HepG2 (cell line): ENCODE measurements around the gene B3GALT6. TPM values are rescaled to one million over a fixed set of nuclear protein-coding genes. Genes with fewer than 3 reads are reported as not detected.

Experiments used
- ATAC-seq: fragments of 200-7000 bp; cut with Tn5 transposase; 3 replicates; pipeline ENCODE4 v1.9.1; 2020; ENCODE audit warnings: mild to moderate bottlenecking, moderate library complexity
- BruUV-seq: library from RNA; stranded (reverse); fragments of 400-500 nt; replicated peaks from 2 replicates; lab custom pipeline; 2021; lab: Mats Ljungman, UMichigan
- CTCF ChIA-PET: fragments of 300-600 bp; formaldehyde crosslinking; extraction: SDS; loops from one replicate; lab custom pipeline; 2021; ENCODE audit warnings: low total read pairs, inconsistent platforms, low intra/inter-chr PET ratio; lab: Yijun Ruan, JAX
- POLR2A ChIA-PET: fragments of 350-600 bp; sonication (Branson Sonifier 250); formaldehyde crosslinking; loops from one replicate; lab custom pipeline; 2020; ENCODE audit warnings: antibody characterized with exemption, inconsistent platforms; lab: Yijun Ruan, JAX
- DNase-seq: peaks from one replicate; pipeline ENCODE4 v3.0.0-alpha.2; 2015; ENCODE audit warnings: low spot score
- FAIRE-seq: peaks from 3 replicates; lab custom pipeline; 2011; peaks lifted over from hg19 to GRCh38; lab: Jason Lieb, UNC
- H2AFZ ChIP-seq: one replicate; pipeline ENCODE4 v1.6.1; 2011; ENCODE audit warnings: low read length, inconsistent platforms
- H3K27ac ChIP-seq: fragments of 300-600 bp; 3 replicates; pipeline ENCODE4 v1.8.0; 2011; ENCODE audit warnings: mixed run types, mild to moderate bottlenecking, mixed read lengths, low read length, inconsistent platforms; ENCODE audit not compliant: insufficient read depth; ENCODE audit errors: extremely low read length
- H3K27me3 ChIP-seq, 2 experiments: fragments of 200-600 bp in 1 of 2; 2 replicates in 1 of 2; 3 replicates in 1 of 2; pipeline versions ENCODE4 v1.6.0 to v1.8.0; 2011; ENCODE audit warnings: low read length in 2 of 2, mild to moderate bottlenecking in 2 of 2, moderate library complexity in 2 of 2, inconsistent platforms in 1 of 2; ENCODE audit not compliant: insufficient read depth in 2 of 2, control insufficient read depth in 1 of 2
- H3K36me3 ChIP-seq, 2 experiments: fragments of 200-600 bp in 1 of 2; replicated peaks in 1 of 2; 2 replicates in 1 of 2; 3 replicates in 1 of 2; pipeline versions ENCODE4 v1.5.1 to v1.8.0; 2011; ENCODE audit warnings: low read length in 2 of 2, inconsistent platforms in 1 of 2; ENCODE audit not compliant: insufficient read depth in 2 of 2, control insufficient read depth in 1 of 2
- H3K4me1 ChIP-seq: 2 replicates; pipeline ENCODE4 v1.5.1; 2012; ENCODE audit warnings: low read length, inconsistent platforms; ENCODE audit not compliant: insufficient read depth
- H3K4me2 ChIP-seq: 2 replicates; pipeline ENCODE4 v1.6.0; 2011; ENCODE audit warnings: low read depth, low read length, inconsistent platforms
- H3K4me3 ChIP-seq, 3 experiments: fragments of 200-600 bp in 1 of 3; sonication (generic), shearing (Covaris generic) in 1 of 3; replicated peaks in 1 of 3; 2 replicates each; pipeline ENCODE4 v1.5.1; 2011 to 2016; ENCODE audit warnings: low read length in 3 of 3, inconsistent platforms in 2 of 3, low read depth in 2 of 3, mild to moderate bottlenecking in 2 of 3, control low read depth in 1 of 3, mixed read lengths in 1 of 3; ENCODE audit not compliant: insufficient read depth in 1 of 3
- H3K79me2 ChIP-seq: one replicate; pipeline ENCODE4 v1.6.1; 2011; ENCODE audit warnings: low read length, inconsistent platforms; ENCODE audit not compliant: insufficient read depth
- H3K9ac ChIP-seq: 2 replicates; pipeline ENCODE4 v1.6.0; 2011; ENCODE audit warnings: mild to moderate bottlenecking, low read depth, low read length, inconsistent platforms; ENCODE audit not compliant: insufficient read depth
- H3K9me3 ChIP-seq: 2 replicates; pipeline ENCODE4 v1.5.1; 2012; ENCODE audit warnings: mild to moderate bottlenecking, low read length
- H4K20me1 ChIP-seq: 2 replicates; pipeline ENCODE4 v1.6.0; 2011; ENCODE audit warnings: inconsistent platforms, mild to moderate bottlenecking, low read length, moderate library complexity; ENCODE audit not compliant: insufficient read depth
- HMGA1 ChIP-seq: sonication (generic); formaldehyde crosslinking; conservative IDR thresholded peaks from 2 replicates; pipeline ENCODE4 v1.4.0; 2020; ENCODE audit warnings: missing genetic modification reagents
- MYNN ChIP-seq: sonication (generic); formaldehyde crosslinking; IDR thresholded peaks from 2 replicates; pipeline ENCODE4 v1.4.0; 2020; ENCODE audit warnings: mild to moderate bottlenecking, low read depth, missing genetic modification reagents
- ZBTB26 ChIP-seq: IDR thresholded peaks from 2 replicates; pipeline ENCODE4 v1.6.1; 2016; ENCODE audit warnings: missing compliant biosample characterization, missing genetic modification reagents, borderline replicate concordance
- ZBTB49 ChIP-seq: sonication (generic); formaldehyde crosslinking; IDR thresholded peaks from 2 replicates; pipeline ENCODE4 v1.4.0; 2020; ENCODE audit warnings: missing genetic modification reagents, borderline replicate concordance
- ZNF383 ChIP-seq: sonication (generic); formaldehyde crosslinking; IDR thresholded peaks from 2 replicates; pipeline ENCODE4 v1.4.0; 2020; ENCODE audit warnings: missing genetic modification reagents, mild to moderate bottlenecking, borderline replicate concordance
- ZNF414 ChIP-seq: sonication (generic); formaldehyde crosslinking; IDR thresholded peaks from 2 replicates; pipeline ENCODE4 v1.5.0; 2020; ENCODE audit warnings: missing genetic modification reagents
- ZNF512B ChIP-seq: sonication (generic); formaldehyde crosslinking; IDR thresholded peaks from 2 replicates; pipeline ENCODE4 v1.5.1; 2020; ENCODE audit warnings: missing genetic modification reagents, mild to moderate bottlenecking, borderline replicate concordance
- ZSCAN20 ChIP-seq: sonication (generic); formaldehyde crosslinking; IDR thresholded peaks from 2 replicates; pipeline ENCODE4 v1.4.0; 2020; ENCODE audit warnings: missing genetic modification reagents, mild to moderate bottlenecking, borderline replicate concordance
- WGBS: methylation state at CpG from one replicate; pipeline ENCODE4 v1.1.6; 2017; ENCODE audit warnings: low lambda C conversion rate; 5-methylcytosine and 5-hydroxymethylcytosine counted together
- in situ Hi-C: cut with HindIII; loops from 2 replicates; pipeline ENCODE4 v1.10.0; 2017; ENCODE audit warnings: low pct_unique_long_range_greater_than_20kb; ENCODE audit not compliant: extremely low pct_ligation_motif_present
- intact Hi-C: fragments of 100-400 bp; cut with micrococcal nuclease; formaldehyde crosslinking; loops from one replicate; pipeline ENCODE4 v1.10.0; 2022; ENCODE audit not compliant: unreplicated experiment
- polyA plus RNA-seq, 8 experiments: library from polyadenylated mRNA; depleted of rRNA in 3 of 8; stranded (reverse) in 7 of 8; unstranded in 1 of 8; fragments of >200 nt; fragmentation: Illumina TruSeq in 4 of 8; extraction: Trizol in 4 of 8; gene quantifications; 2 replicates each; pipeline versions ENCODE4 v1.2.1 to v1.2.3, GENCODE V29; 2011 to 2016; ENCODE audit warnings: low read depth in 4 of 8, missing spikeins in 1 of 8, mixed read lengths in 1 of 8; ENCODE audit not compliant: insufficient read depth in 1 of 8
- total RNA-seq, 5 experiments: library from RNA; depleted of rRNA; stranded (reverse); fragments of >200 nt; fragmentation: Illumina TruSeq; extraction: Trizol; gene quantifications; 2 replicates each; pipeline ENCODE4 v1.2.3, GENCODE V29; 2016; ENCODE audit warnings: low read depth in 1 of 5
- TF ChIP-seq, protein P1 (sequence below), 2 experiments: fragments of 450-650 bp in 1 of 2; sonication (generic) in 1 of 2; formaldehyde crosslinking; IDR thresholded peaks; 2 replicates each; pipeline versions ENCODE4 v1.5.0 to v1.8.0; 2020 to 2022; ENCODE audit warnings: mild to moderate bottlenecking in 1 of 2, missing genetic modification reagents in 1 of 2

The B3GALT6 gene
- total and polyA plus RNA-seq, 2 of the 13 experiments (the other 11 are each of a cell fraction or from before 2014, with no cell fraction given): 3.9 to 14.2 TPM

DNA sequence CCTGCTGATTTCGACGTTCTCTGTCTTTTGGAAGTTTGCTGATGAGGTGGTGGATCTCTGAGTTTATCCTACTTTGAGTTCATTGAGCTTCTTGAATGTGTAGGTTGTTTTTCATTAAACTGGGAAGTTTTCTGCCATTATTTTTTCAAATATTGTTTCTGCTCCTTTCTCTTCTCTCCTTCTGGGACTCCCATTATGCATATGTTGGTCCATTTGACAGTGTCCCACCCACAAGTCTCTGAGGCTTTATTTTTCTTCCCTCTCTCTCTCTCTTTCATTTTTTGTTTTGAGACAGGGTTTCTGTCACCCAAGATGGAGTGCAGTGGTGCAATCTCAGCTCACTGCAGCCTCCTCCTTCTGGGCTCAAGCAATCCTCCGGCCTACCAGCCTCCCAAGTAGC is 37.3 kb upstream of the B3GALT6 start:
- DNase-seq: no peak
- H3K4me3 ChIP-seq: no peak overlapping the region
- peaks cover 11% of the 10 kb centered on the region for H3K9me3 ChIP-seq
- WGBS: 2% methylated on average over 3 of the region's 3 CpGs
- no peak for ATAC-seq
- H3K36me3 ChIP-seq: no peaks in the 10 kb centered on the region
- no peak for FAIRE-seq
- H3K27ac ChIP-seq: no peak overlapping the region
- ChIA-PET CTCF (no interaction called here), POLR2A (no interaction called here)
- no peak overlapping the region for H3K9ac ChIP-seq
- intact Hi-C loops: no loop called here
- H3K27me3 ChIP-seq: peaks cover 12 to 19% of the 10 kb centered on the region in 2 experiments; a peak in 4 of 5 replicates
- H2AFZ ChIP-seq: no peak overlapping the region
- peaks cover 10% of the 10 kb centered on the region for H3K4me1 ChIP-seq
- BruUV-seq: no TSS peak
- H3K4me2 ChIP-seq: no peak overlapping the region
- no peaks in the 10 kb centered on the region for H4K20me1 ChIP-seq
- no peaks in the 10 kb centered on the region for H3K79me2 ChIP-seq
- in situ Hi-C loops: no loop called here
- no peak for TF ChIP-seq HMGA1 (CRISPR knock-in tag)
- no peak for TF ChIP-seq MYNN (CRISPR knock-in tag)
- no peak for TF ChIP-seq ZBTB49 (CRISPR knock-in tag)
- TF ChIP-seq ZNF414: no peak
- TF ChIP-seq ZSCAN20 (CRISPR knock-in tag): no peak
- TF ChIP-seq ZNF383 (CRISPR knock-in tag): no peak
- TF ChIP-seq, protein P1, sequence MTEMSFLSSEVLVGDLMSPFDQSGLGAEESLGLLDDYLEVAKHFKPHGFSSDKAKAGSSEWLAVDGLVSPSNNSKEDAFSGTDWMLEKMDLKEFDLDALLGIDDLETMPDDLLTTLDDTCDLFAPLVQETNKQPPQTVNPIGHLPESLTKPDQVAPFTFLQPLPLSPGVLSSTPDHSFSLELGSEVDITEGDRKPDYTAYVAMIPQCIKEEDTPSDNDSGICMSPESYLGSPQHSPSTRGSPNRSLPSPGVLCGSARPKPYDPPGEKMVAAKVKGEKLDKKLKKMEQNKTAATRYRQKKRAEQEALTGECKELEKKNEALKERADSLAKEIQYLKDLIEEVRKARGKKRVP (CRISPR knock-in tag; IDR thresholded peaks at IDR 0.05): no peak
- no peak for TF ChIP-seq ZNF512B
- TF ChIP-seq ZBTB26: no peak
